GM19467 (cell line): ENCODE results near the gene ABCC4.

ENCODE experiments used
- ATAC-seq: cut with Tn5 transposase; IDR thresholded peaks from one replicate; pipeline ENCODE4 v1.9.1; 2021; ENCODE audit warnings: mild to moderate bottlenecking, moderate library complexity; ENCODE audit not compliant: unreplicated experiment

The ABCC4 gene

DNA sequence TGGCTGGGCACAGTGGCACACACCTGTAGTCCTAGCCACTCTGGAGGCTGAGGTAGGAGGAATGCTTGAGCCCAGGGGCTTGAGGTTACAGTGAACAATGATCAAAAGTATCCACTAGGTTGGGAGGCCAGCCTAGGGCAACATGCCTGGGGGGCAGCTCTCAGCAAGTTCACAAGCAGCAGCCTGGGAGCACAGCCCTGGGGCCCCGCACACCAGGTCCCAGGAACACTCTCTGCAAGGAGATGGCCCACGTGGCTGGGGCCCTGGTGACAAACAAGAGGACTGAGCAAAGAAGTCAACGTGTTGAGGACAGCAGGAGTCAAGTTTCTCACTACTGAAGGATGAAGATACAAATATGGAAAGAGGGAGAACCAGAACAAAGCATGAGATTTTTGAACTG lies 39.3 kb downstream of the ABCC4 start:
- no peak for ATAC-seq

DNA sequence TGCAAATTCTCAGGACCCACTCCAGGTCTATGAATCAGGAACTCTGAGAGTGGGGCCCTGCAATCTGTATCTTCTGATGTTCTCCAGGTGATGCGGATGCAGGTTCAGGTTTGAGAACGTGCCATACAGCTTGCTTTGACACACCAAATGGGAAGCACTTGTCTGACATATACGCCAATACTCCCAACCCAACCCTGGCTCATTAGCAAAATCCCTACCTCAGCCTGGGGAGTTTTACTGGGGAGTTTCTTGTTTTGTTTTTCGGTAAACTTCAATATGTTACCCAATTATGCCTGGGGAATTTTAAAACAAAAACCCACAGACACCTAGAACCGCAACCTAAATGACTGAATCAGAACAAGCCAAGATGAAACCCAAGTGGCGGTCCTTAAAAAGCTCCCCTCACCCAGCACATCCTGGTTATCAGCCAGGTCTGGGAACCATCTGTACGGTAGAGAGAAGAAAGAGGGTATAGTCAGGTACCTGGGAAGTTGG lies 41.2 kb downstream of the ABCC4 start:
- ATAC-seq = peak; percentile 44

DNA sequence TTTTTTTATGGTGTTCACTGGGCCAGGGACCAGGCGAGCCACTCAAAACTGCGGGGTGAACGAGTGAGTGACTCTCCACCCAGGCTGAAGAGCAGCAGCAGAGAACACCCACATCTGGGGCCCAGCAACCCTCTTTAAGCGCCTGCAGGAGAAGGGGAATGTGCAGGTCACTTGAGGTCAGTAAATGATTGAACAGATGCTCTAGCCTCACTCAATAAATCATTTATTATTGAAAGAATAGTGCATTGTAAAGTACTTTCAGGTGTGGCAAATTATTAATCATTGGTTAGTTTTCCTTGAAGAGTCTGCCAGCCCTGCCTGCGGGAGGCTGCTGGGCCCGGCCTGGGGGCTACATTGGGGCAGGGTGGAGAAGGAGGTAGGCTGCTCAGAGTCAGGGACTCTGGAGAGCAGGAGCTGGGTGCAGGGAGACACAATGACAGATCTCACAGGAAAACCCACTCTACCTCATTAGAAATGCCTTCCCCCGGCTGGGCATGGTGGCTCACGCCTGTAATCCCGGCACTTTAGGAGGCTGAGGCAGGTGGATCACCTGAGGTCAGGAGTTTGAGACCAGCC lies 42.5 kb downstream of the ABCC4 start:
- ATAC-seq = peak; percentile 68

DNA sequence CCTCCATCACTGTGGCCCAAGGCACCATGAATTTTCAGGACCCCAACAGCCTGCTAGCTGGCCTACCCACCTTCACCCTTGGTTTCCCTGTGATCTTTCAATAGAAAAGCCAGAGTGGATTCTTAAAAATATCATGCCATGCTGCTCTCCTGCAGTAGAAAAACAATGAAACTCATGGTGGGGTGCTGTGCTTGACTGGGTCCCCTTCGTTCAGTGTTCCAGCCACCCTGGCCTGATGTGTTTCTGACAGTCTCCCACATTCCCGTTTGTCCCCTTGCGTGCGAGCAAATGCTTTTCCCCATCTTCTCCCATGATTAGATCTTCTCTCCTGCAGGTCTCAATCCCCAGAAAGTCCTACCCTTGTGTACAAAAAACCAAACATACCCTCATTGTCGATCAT lies 43.2 kb downstream of the ABCC4 start:
- no peak for ATAC-seq

DNA sequence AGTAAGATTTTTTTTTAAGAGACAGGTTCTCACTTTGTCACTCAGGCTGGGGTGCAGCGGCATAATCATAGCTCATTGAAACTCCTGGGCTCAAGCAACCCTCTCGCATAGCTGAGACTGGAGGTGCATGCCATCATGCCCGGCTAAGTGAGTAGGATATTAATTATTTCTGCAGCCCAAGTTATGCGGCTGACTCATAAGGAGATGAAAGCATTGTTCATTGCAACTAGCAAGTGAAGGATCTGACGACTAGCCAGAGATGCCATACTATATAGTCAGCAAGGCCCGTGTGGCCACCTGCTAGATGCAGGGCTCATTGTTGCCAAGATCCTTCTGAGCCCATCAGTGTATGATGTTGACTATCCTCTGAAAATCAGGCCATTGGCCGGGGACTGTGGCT lies 45.2 kb downstream of the ABCC4 start:
- ATAC-seq = no peak

DNA sequence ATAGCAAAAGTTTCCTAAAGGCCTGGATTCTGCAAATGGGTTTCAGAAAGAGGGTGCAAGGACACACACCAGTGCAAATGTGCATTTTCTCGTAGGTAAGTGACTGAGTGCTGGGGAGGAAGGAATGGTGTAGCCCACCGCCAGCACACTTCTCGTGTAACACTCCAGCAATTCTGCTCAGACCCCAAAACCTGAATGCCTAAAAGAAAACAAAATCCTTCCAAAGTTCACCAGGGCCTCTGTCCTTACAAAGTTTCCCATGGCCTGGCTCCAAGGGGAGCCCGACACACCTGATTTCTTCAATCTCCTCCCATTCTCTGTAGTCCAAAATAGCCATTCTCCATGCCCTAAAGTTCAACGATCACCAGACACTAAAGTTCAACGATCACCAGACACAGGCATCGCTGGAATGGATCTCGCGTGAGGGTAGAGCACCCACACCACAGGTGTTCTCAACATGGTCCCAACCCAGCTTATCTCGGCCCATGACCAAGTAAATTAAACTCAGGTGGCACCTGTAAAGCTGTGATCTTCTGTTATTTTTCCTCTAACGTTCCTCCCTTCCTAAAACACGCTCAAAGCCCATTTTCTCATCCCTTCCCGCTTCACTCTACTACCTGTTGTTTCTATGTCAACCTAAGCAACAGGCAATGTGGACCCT lies 46.0 kb downstream of the ABCC4 start:
- no peak for ATAC-seq

DNA sequence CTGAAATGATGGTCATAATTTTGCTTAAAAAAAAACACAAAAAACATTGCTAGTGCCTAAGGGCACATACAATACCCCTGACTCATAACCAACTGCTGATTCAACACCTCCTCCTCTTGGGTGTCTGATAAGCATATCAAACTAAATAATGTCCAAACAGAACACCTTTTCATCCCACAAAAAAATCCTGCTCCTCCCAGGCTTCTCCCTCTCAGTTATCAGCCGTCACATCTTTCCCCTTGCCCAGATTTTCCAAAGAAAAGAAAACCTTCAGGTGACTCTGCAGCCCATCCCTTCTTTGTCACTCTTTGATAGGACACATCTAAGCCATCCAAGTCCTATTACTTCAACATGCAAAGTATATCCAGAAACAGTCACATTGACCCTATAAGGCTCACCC lies 46.9 kb downstream of the ABCC4 start:
- no peak for ATAC-seq

DNA sequence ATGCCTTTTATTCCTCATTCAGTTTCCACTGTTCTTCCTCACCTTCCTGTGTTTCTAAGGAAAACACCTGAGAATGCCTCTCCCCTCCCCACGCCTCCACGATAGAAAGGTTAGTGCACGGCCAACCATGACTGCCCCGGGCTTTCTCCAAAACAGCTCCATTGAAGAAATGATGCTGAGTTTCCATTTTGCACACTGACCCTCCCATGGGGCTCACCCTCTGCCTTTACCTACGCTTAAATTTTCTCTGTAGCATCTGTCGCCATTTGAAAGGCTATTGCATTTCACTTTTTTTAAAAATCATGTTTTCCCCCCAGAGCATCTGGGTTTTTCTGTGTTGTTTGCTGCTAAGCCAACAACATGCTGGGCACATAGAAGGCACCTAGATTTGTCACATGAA lies 48.2 kb downstream of the ABCC4 start:
- ATAC-seq = no peak

DNA sequence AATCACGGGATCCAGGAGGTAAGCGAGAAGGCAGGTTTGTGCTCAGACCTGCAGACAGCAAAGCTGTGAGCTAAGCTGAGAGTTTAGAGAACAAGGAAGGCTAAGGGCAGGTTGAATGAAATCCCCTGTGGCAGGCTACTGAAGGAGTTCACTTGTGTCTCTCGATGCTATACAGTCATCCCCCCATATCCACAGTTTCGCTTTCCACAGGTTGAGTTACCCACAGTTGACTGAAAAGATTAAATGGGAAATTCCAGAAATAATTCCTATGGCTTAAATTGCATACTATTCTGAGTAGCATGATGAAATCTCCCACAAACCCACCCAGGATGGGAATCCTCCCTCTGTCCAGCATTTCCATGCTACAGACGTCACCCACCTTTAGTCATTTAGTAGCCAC lies 49.6 kb downstream of the ABCC4 start:
- no peak for ATAC-seq

DNA sequence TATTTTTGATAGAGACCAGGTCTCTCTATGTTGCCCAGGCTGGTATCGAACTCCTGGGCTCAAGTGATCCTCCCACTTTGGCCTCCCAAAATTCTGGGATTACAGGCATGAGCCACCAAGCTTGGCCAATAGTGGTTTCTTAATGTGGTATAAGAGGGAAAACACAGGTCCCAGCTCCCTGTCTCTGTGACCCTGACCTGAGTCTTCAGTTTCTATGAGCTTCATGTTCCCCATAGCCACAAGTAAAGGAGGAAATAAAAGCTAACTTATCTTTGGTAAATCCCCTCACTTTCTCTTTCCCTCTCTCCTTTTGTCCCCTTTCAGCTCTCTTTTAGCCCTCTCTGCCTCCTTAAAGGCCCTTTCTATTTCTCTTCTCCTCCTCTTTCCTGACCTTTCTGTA lies 50.3 kb downstream of the ABCC4 start:
- ATAC-seq = no peak

DNA sequence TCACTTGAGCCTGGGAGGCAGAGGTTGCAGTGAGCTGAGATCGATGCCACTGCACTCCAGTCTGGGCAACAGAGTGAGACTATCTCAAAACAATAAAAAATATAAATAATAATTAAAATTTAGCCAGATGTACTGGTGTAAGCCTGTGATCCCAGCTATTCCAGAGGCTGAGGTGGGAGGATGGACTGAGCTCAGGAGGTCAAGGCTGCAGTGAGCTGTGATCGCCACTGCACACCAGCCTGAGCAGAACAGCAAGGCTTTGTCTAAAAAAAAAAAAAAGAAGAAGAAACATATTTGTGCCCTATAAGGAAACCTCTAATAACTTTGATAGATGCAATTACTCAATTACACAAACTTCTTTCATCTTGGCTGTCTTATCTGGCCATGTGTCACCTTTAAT lies 52.3 kb downstream of the ABCC4 start:
- no peak for ATAC-seq

DNA sequence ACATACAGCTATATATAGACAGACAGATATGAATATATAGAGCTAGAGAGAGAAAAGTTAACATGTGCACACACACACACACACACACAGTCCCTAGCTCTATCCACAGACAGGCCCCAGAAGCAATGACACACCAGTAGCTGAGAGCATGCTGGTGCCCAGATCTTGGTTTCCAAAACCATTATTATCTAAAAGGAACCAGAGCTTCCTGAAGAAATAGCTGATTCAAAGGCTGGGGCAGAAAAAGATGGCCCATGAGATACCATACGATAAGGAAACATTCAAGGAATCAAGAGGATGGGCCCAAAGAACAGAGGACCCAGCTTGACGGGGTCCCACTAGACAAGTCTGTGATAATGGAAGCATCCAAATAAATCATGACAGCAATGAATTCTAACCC lies 53.4 kb downstream of the ABCC4 start:
- no peak for ATAC-seq

DNA sequence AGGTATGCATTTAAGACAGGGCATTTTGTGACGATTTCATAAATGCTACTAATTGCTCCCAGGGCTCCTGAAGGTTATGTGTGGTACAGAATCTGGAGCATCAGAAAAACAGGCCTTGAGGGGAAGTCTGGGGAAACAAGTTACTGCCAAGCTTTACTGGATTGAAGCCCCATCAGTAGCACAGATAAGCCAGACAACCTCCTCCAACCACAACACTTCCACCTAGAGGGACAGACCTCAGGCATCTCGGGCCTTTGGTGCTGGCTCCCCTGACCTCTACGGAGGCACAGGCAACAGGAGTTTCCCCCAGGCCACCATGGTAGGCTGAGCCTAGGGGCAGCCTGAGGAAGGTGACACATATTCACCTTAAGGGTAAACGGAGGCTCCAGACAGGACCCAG lies 54.1 kb downstream of the ABCC4 start:
- ATAC-seq = no peak

DNA sequence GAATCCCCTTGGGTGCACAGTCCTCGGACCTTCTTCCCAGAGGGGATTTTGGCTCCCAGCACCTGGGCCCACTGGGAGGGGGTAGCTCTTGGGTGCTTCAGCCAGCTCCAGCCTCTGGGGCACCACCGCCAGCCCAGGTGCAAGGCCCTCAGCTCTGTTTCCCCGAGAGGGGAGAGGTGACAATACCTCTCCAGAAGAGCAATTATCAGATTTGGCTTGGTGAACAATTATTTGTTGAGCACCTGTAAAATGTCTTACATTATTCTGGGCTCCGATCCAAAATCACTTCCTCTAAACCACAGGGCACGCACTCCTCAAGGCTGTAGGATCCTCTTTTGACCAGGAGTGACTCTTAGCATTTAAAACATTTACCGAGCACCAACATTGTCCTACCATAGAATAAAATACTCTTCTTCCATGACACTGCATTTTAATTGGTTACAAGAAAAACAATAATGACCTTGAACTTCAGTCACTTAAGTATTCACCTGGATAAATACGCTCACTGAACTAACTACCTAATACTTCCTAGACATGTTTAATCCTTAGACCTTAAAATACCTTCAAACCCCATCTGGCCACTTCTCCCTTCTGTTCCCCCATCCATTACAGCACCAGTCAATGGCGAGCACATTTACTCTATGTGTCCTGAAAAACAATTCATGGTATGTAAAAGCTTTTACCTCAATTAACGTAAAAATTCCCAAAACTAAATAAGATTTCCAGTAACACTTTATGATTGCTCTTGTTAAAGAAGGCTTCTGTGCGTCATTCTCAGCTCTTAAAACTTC lies 54.8 kb downstream of the ABCC4 start:
- ATAC-seq = no peak

DNA sequence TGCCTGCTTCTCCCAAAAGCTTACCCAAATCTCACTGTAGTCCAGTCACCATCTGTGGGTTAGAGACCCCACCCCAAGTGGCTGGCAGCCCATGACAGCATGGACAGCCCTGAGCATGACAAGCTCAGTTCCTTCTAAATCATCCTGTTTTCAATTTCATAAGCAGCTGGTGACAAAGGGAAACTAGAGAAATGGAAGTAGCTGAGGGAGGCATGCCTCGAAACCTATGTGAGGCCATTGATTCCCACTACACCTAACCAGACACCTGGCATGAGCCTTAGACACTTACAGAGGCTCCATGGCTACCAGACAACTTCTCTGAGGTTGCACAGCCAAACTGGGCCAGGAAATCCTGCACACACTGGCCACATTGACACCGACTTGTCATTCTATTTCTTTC lies 56.2 kb downstream of the ABCC4 start:
- ATAC-seq = peak; percentile 48

DNA sequence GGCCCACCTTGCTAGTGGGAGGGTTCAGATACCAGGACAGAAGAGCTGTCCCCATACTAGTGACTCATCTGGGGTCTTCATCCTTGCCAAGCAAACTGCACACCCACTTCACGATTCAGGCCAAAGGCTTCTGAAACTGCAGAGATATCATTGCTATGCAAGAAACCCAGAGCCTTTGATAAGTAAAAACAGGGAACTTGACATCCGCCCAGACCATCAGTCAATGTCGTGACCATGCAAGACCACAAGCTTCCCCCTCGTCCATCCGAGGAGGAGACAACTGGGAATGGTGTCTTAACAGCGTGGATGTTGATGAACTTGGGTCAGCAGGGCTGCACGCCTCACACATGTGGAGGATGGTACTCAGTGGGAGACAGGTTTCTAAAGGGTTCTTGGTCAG lies 58.0 kb downstream of the ABCC4 start:
- ATAC-seq = no peak

DNA sequence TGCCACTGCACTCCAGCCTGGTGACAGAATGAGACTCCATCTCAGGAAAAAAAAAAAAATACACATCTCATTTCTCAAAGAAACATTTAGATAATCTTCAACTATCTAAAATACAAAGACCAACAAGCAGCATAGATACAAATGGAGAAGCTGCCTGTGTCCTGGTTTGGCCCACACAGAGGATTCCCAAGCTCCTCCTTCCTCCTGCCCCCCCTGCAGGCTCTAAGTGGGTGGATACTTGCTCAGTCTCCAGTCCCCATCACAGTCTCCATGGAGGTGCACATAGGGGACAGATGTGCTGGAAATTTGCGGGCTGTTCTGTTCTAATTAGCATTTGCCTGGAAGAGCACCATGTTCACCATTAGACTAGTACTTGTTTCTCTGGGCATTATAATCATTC lies 59.9 kb downstream of the ABCC4 start:
- no peak for ATAC-seq

DNA sequence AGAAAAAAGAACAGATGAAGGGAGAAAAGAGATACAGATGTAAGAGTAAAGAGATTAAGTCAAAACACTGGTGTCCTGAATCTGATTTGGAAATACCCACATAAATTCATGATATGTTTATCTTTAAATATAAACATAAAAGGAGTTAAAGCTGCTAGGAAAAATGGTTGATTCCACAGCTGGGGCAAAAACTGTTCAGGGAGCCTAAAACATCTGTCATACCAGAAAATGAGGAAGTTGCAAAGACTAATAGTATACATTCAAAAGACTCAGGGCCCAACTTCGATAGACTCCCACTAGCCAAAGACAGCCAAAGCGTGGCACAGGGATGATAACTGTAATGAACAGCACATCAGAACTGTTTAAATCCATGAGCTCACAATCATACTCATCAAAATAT lies 62.0 kb downstream of the ABCC4 start:
- peak; percentile 42 for ATAC-seq

DNA sequence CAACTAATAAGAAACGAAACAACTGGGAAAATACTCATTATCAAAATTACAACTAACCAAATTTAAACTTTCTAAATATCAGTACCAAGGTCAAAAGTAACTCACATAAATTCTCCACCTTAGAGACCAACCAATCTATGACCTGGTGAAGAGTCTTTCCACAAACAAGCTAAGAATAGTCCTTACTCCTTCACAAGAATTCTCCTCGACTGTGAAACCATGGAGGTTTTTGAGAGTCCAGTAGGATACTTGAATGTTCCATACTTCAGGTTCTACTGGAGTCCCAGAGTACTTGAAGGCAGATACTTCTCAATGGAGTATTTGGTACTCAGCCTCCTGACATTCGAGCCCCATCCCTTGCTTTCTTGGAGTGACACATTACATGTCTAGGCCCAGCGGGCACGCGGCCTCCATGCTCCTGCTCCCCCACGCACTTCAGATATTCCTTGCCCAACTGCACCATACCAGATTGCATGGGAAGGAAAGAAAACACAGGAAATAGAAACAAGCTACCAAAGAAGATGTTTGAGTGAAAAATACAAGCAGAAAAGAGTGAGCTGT lies 63.9 kb downstream of the ABCC4 start:
- ATAC-seq = no peak

DNA sequence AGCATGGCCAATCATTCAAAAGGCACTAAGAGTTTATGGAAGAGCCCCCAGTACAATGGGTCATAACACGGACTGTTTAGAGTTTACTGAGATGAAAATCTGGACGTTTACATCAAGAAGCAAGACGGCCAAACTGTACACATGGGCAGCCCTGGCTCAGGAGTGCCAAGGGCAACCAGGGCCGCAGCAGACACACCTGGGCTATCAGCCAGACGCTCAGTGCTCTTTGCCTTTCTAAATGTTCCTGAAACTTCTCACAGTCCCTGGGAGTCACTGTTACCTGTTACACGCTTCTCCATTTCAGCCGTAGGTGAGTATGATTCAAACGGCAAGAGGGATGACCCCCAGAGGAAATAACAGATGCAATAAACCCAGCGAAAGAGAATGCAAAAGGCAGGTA lies 64.5 kb downstream of the ABCC4 start:
- no peak for ATAC-seq

DNA sequence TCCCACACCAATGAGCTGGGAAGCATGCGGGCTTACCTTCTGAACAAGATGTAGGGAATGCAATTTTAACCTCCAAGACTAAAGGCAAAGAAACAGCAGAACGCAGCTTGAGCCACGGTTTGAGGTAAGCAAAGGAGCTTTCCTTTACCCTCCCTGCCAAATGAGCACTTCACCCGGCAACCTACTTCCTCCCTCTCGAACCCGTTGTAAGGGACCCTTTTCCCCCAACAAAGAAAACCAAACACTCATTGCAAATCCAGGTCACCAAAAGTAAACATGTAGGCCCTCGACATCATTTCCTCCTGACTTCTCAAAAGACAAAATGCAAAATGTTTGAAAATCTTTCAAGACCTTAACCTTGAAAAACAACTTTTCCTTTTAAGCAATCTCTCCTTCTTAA lies 65.3 kb downstream of the ABCC4 start:
- ATAC-seq = no peak

DNA sequence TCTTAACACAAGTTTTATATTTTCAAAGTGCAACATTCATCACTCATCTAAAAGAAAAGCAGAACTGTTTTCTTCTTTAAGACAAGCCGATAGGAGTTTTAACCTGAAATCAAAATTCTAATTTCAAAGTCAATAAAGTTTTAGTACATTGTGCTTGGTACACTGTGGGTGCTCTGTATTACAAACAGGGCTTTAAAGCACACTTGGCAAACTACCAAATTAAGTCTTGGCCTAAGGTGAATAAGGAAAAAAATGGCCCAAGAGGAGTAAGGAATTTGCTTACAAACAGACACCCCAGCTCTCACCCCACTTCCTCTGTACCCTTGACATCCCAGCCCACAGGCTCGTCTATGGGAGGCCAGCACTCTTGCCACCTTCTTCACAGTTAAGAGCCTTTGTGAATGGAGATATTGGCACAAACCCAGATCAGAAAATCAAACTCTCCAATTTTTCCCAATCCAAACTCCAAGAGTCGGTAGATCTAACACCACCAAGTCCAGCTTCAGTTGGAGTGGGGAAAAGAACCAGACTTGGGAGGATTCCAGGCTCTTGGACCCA lies 66.0 kb downstream of the ABCC4 start:
- ATAC-seq = no peak
